NOMO-1 treated with DMSO at 0.1 percent for 48 hours (cell line): Measurements from ENCODE around the gene TEX19.
A peak's percentile ranks its signal among the peaks of the same experiment; 100 is the strongest.

Source experiments
- DNase-seq: peaks from one replicate; lab custom pipeline; 2025; ENCODE audit not compliant: unreplicated experiment; lab: John Stamatoyannopoulos, UW

Gene TEX19

DNA sequence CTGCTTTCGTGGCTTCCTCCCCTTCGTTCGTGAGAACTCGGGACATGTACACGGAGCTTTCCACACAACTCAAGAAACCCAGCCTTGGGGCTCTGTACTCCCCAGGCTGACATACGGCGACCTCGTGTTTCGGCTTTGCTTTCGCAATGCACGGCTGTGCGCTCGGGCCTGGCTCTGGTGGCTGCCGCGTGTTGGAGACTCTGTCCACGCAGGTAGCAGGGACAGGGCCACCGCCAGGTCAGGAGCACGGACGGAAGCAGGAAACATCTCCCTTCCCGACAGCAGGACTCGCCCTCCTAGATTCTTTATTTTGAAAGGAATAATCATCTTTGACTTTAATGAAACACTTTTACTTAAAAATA is 29.9 kb downstream of the TEX19 start:
- DNase-seq, result no peak

GRCh38 chr17:82389379-82389778 is 30.3 kb downstream of the TEX19 start:
- DNase-seq, result no peak

- DNase-seq, result no peak
Measured at GRCh38 chr17:82390015-82390859, 31.2 kb downstream of the TEX19 start.

GRCh38 chr17:82390860-82391435 is 31.9 kb downstream of the TEX19 start:
- no peak for DNase-seq

DNA sequence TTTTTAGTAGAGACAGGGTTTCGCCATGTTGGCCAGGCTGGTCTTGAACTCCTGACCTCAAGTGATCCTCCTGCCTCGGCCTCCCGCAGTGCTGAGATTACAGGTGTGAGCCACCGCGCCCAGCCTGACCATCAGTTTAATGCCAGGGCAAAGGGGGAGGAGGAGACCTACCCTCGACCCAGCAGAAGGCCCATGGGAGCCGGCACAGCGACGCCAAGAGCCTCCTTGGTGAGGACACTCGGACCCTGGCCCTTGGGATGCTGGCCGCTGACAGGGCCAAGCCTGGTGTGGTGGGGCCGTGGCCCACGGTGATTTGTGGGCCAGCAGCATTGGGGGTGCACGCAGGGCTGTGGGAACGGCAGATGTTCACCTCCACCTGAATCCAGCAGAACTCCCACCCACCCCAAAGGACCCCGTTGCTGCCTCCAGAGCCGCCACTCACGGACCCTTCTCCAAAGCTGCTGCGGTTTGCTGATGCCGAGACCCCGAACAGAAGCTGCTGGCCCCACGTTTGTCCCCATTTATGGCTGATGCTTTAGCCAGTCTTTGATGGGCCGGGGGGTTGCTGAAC is 32.5 kb downstream of the TEX19 start:
- DNase-seq, result no peak

GRCh38 chr17:82392209-82392920 is 33.3 kb downstream of the TEX19 start:
- DNase-seq, result no peak

GRCh38 chr17:82392941-82393340 is 33.9 kb downstream of the TEX19 start:
- DNase-seq, result no peak

DNA sequence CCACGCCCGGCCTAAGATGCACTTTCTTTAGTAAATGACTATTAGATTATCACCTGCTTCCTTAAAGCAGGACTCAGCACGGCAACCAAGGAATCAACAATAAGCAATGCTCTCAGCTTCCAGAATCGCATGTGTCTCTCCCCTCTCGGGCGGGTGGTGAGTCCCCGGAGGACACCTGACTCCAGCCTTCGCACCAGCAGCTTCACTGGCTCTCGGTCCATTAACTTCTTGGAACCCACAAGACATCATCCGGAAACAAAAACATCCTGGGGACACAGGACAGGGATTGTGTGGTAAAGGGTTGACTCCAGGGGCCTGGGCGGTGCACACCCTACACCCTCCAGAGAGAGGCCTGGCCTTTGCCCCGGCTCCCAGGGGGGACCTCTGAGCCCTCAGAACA is 35.2 kb downstream of the TEX19 start:
- no peak for DNase-seq

- DNase-seq, result no peak
Measured at GRCh38 chr17:82396601-82397435, 37.8 kb downstream of the TEX19 start.

GRCh38 chr17:82397449-82398335 is 38.6 kb downstream of the TEX19 start:
- DNase-seq, result no peak

GRCh38 chr17:82399041-82399441 is 40.0 kb downstream of the TEX19 start:
- DNase-seq, result no peak

DNA sequence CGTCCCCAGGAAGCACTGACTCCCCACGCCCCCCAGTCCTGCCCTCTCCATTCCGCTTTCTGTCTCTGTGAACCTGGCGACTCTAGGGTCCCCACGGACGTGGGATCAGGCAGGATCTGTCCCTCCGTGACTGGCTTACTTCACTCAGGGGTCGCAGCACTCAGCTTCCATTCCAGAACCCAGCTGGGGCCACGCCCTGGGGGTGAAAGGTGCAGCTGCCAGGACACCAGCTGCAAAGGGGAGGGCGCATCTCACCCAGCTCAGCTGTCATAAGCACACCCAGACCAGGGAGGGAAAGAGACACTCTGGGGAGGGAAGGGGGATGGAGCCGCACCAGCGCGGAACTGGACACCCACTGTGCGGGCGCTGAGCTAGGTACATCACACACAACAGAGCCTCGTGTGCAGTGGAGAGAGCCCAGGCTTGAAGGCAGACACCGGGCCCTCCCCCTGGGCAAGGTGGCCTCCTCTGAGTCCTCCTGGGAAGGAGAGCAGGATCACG is 40.6 kb downstream of the TEX19 start:
- no peak for DNase-seq

- DNase-seq, result peak; percentile 76
Measured at GRCh38 chr17:82400206-82400605, 41.2 kb downstream of the TEX19 start.

GRCh38 chr17:82400830-82401229 is 41.8 kb downstream of the TEX19 start:
- DNase-seq, result peak; percentile 88

DNA sequence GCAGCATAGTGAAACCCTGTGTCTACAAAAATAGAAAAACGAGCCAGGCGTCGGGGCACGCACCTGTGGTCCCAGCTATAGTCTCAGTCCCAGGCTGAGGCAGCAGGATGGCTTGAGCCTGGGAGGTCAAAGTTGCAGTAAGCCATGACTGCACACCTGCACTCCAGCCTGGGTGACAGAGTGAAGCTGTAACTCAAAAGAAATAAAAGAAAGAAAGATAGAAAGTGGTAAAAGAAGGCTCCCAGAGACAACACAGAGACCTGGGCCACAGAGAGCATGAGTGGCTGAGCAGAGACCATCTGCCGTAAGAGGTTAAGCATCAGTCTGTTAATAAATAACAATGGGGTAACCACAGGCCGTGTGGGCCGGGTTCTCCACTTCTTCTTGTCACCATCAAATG is 43.8 kb downstream of the TEX19 start:
- no peak for DNase-seq

- no peak for DNase-seq
Measured at GRCh38 chr17:82403662-82404660, 44.9 kb downstream of the TEX19 start.

DNA sequence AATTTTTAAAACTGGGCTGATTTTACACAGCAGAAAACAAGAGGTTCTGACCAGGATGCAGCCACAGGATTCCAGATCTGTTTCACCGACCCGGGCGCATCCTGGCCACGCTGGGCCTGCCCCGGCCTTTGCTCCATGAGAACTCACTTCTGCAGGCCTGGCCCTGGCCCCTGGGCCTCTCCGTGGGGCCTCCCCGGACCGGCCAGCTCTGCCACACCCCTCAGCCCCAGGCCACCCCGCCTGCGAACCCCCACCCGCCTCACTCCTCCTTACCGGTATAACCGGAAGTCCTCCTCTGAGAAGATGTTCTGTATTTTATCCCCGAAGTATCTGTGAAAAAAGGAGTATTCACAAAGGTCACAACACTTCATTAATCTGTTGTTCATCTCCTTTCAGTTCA is 46.0 kb downstream of the TEX19 start:
- no peak for DNase-seq

DNA sequence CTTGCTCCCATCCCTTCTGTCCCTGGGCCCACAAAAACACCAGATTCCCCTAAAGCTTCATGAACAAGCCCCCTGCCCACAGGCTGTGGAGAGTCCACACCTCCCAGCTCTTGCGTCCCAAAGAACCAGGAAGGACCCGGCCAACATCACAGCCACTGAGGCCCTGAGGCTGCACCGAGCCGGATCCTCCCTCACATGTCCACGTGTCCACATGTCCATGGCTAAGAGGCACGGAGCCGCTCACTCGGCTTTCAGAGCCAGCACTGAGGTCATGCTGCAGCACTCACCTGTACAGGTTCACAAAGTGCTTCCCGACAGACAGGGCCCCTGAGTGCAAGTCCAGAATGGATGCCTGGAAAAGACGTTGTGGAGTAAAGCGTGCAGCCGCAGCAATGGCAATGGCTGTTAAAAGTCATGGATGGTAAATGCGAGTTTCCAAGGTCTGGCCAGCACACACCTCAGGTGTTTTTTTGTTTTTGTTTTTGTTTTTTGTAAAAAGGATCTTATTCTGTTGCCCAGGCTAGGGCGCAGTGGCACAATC is 47.2 kb downstream of the TEX19 start:
- no peak for DNase-seq
